HG03280 (cell line): Measurements from ENCODE around the gene SFXN3.

ENCODE experiments used
- ATAC-seq: cut with Tn5 transposase; IDR thresholded peaks from one replicate; pipeline ENCODE4 v1.9.1; 2021; ENCODE audit warnings: mild to moderate bottlenecking, moderate library complexity; ENCODE audit not compliant: unreplicated experiment

Gene SFXN3

GRCh38 chr10:101071267-101071884, 40.3 kb downstream of the SFXN3 start:
- no peak for ATAC-seq

GRCh38 chr10:101071885-101072433, 40.9 kb downstream of the SFXN3 start:
- ATAC-seq = no peak

GRCh38 chr10:101072923-101073322, 41.9 kb downstream of the SFXN3 start:
- no peak for ATAC-seq

- no peak for ATAC-seq
Measured at GRCh38 chr10:101073631-101074030, 42.6 kb downstream of the SFXN3 start.

GRCh38 chr10:101075775-101076174, 44.7 kb downstream of the SFXN3 start:
- no peak for ATAC-seq

GRCh38 chr10:101076630-101077029, 45.6 kb downstream of the SFXN3 start:
- ATAC-seq = no peak

- ATAC-seq = no peak
Measured at GRCh38 chr10:101079874-101080273, 48.8 kb downstream of the SFXN3 start.

- no peak for ATAC-seq
Measured at GRCh38 chr10:101080933-101081931, 50.2 kb downstream of the SFXN3 start.

- ATAC-seq = no peak
Measured at GRCh38 chr10:101085846-101086245, 54.8 kb downstream of the SFXN3 start.

GRCh38 chr10:101087376-101087775, 56.3 kb downstream of the SFXN3 start:
- no peak for ATAC-seq

GRCh38 chr10:101087965-101088364, 56.9 kb downstream of the SFXN3 start:
- no peak for ATAC-seq

GRCh38 chr10:101089520-101090299, 58.7 kb downstream of the SFXN3 start:
- ATAC-seq = no peak

- no peak for ATAC-seq
Measured at GRCh38 chr10:101090597-101090996, 59.6 kb downstream of the SFXN3 start.
